GM19455 (cell line): ENCODE results near the gene ARSB.

Experiments
- ATAC-seq: cut with Tn5 transposase; IDR thresholded peaks from one replicate; pipeline ENCODE4 v1.9.1; 2021; ENCODE audit not compliant: unreplicated experiment

The ARSB gene

DNA sequence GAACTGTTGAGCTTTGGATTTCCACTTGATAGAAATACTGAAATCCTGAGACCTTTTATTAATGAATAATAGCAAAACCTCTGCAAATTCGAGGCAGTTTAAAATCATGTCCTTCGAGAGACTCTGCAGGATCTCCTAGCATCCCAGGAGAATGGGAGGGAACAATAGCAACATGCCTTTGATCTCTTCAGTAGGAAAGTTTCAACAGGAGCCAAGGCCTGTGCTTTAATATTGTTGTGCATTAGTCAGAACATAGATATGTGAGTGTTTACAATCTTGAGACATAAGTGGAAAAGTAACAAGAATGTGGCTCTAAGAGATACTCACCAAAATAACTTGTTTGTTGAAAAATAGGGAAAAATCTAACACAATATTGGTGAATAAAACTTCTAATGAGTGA, 253.2 kb downstream of the ARSB start:
- ATAC-seq = no peak

DNA sequence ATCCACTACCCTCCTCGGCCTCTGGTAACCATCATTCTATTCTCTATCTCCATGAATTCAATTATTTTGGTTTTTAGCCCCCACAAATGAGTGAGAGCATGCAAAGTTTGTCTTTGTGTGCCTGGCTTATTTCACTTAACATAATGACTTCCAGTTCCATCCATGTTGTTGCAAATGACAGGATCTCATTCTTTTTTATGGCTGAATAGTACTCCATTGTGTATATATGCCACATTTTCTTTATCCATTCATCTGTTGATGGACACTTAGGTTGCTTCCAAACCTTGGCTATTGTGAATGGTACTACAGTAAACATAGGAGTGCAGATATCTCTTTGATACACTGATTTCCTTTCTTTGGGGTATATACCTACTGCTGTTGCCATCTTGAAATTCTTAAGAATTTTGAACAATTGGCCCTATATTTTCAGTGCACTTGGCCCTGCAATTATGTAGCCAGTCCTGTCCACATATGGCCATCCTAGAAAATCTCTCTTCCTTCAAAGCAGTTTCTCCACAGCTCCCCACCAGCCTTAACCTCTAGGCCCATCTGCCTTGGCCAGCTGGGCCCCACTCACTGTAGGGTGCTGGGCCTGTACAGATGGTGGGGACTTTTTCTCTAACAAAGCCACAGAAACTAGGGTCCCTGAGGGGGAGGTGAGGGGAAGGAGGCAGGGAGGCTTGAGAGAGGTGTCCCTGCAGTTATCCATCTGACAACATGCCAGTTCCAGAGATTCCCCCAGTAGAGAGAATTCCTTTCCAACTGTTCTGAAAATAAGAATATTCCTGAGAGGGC, 254.6 kb downstream of the ARSB start:
- ATAC-seq = no peak

DNA sequence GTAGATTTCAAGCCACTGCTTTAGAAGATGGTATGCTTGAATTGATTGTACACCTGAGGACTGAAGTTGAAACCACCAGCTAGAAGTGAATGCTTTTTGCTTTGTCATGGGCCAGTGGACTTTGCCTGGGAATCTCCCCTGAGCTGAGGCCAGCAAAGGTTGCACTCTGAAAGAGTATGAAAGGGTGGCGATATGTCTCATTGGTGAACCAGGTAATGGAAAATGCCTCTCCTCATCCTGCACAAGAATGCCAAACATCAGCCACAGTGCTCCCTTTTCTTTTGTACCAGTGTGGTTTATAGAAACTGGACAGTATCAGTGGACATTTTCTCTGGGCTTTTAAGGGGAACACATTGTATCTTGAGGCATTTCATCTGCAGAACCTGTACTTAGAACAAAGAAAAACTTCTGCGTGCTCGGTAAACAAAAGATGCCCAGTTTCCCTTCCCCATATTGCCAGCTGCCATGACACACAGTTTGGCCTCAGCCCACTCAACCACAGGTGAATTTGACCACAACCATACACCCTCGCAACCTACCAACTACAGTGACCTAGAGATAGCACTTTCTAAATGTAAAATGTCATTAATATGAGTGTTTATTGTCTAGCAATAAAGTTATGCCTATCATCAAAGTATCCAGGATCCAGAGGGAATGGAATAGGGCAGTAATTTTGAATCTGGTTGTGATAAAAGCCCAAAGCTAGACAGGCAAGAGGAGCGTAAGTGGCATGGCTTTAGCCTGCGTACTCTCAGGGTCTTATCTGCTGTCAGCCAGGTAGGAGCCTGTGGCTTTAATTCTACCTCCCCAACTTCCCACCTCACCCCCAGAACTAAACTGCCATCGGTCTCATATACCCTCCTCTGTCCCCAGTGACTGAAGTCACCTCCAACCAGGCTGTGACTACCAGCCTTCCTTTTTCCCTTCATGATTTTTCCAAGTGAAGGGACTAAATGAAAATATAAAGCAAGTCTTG, 257.0 kb downstream of the ARSB start:
- ATAC-seq = peak; percentile 88
